ENCODE data around the gene SPCS2. TPM values are rescaled to one million over a fixed set of nuclear protein-coding genes. Genes with fewer than 3 reads are reported as not detected.

SPCS2 gene
- total RNA-seq, 1 experiment from 2014 or later = 209 TPM

GRCh38 chr11:75000975-75001354, 51.9 kb downstream of the SPCS2 start:
- intact Hi-C loops (cut with micrococcal nuclease; ENCODE audit: unreplicated experiment) = no loop called here
- Mint-ChIP-seq H3K27me3 (ENCODE audit: unreplicated experiment) (no peaks in the 10 kb centered on the region), H3K36me3 (ENCODE audit: insufficient read depth, unreplicated experiment) (no peaks in the 10 kb centered on the region), H3K4me1 (ENCODE audit: low read depth, unreplicated experiment) (no peaks in the 10 kb centered on the region), H3K27ac (ENCODE audit: unreplicated experiment) (no peak overlapping the region), H3K4me3 (ENCODE audit: low read depth, unreplicated experiment) (no peak overlapping the region), H3K9me3 (ENCODE audit: low read depth, unreplicated experiment) (no peaks in the 10 kb centered on the region)
- no TSS peak for BruUV-seq (replicated peaks)
- no peak for TF ChIP-seq CTCF (IDR thresholded peaks at IDR 0.05; ENCODE audit: unreplicated experiment)
- no peak for DNase-seq
- CTCF ChIA-PET = no interaction called here

- intact Hi-C loops (cut with micrococcal nuclease; ENCODE audit: unreplicated experiment) = no loop called here
- Mint-ChIP-seq H3K36me3 (ENCODE audit: insufficient read depth, unreplicated experiment) (no peaks in the 10 kb centered on the region), H3K27ac (ENCODE audit: unreplicated experiment) (no peak overlapping the region), H3K27me3 (ENCODE audit: unreplicated experiment) (no peaks in the 10 kb centered on the region), H3K4me3 (ENCODE audit: low read depth, unreplicated experiment) (no peak overlapping the region), H3K9me3 (ENCODE audit: low read depth, unreplicated experiment) (no peaks in the 10 kb centered on the region), H3K4me1 (ENCODE audit: low read depth, unreplicated experiment) (no peaks in the 10 kb centered on the region)
- no peak for DNase-seq
- no peak for TF ChIP-seq CTCF (IDR thresholded peaks at IDR 0.05; ENCODE audit: unreplicated experiment)
- CTCF ChIA-PET = no interaction called here
- BruUV-seq (replicated peaks) = no TSS peak
Measured at GRCh38 chr11:75001686-75002085, 52.6 kb downstream of the SPCS2 start.

- CTCF ChIA-PET = no interaction called here
Measured at GRCh38 chr11:75002516-75002915, 53.5 kb downstream of the SPCS2 start.

GRCh38 chr11:75004215-75004614, 55.1 kb downstream of the SPCS2 start:
- BruUV-seq (replicated peaks) = no TSS peak
- no peak for TF ChIP-seq CTCF (IDR thresholded peaks at IDR 0.05; ENCODE audit: unreplicated experiment)
- Mint-ChIP-seq H3K27ac (ENCODE audit: unreplicated experiment) (no peak overlapping the region), H3K4me3 (ENCODE audit: low read depth, unreplicated experiment) (no peak overlapping the region), H3K27me3 (ENCODE audit: unreplicated experiment) (no peaks in the 10 kb centered on the region), H3K9me3 (ENCODE audit: low read depth, unreplicated experiment) (no peaks in the 10 kb centered on the region), H3K4me1 (ENCODE audit: low read depth, unreplicated experiment) (no peaks in the 10 kb centered on the region), H3K36me3 (ENCODE audit: insufficient read depth, unreplicated experiment) (no peaks in the 10 kb centered on the region)
- intact Hi-C loops (cut with micrococcal nuclease; ENCODE audit: unreplicated experiment) = no loop called here
- CTCF ChIA-PET = interaction anchor here (1.2 kb wide), 1 partner anchor 244 kb away, joined by 3 read pairs; no protein-coding TSS in a partner anchor
- no peak for DNase-seq

More at GRCh38 chr11:75002516-75002915, 53.5 kb downstream of the SPCS2 start:
- no TSS peak for BruUV-seq (replicated peaks)
- Mint-ChIP-seq H3K27ac (ENCODE audit: unreplicated experiment) (no peak overlapping the region), H3K9me3 (ENCODE audit: low read depth, unreplicated experiment) (no peaks in the 10 kb centered on the region), H3K4me1 (ENCODE audit: low read depth, unreplicated experiment) (no peaks in the 10 kb centered on the region), H3K4me3 (ENCODE audit: low read depth, unreplicated experiment) (no peak overlapping the region), H3K36me3 (ENCODE audit: insufficient read depth, unreplicated experiment) (no peaks in the 10 kb centered on the region), H3K27me3 (ENCODE audit: unreplicated experiment) (no peaks in the 10 kb centered on the region)
- DNase-seq = no peak
- intact Hi-C loops (cut with micrococcal nuclease; ENCODE audit: unreplicated experiment) = no loop called here
- no peak for TF ChIP-seq CTCF (IDR thresholded peaks at IDR 0.05; ENCODE audit: unreplicated experiment)
